WERI-Rb-1 (cell line): Measurements from ENCODE around the gene MCM7.

Experiments used
- DNase-seq: peaks from one replicate; pipeline ENCODE4 v3.0.0-alpha.2; 2020
- H3K27ac ChIP-seq: fragments of 250-450 bp; sonication (Bioruptor Pico); 2 replicates; pipeline ENCODE4 v1.5.1; 2020; ENCODE audit warnings: mild to moderate bottlenecking, moderate library complexity
- H3K27me3 ChIP-seq: fragments of 250-450 bp; sonication (Bioruptor Pico); 2 replicates; pipeline ENCODE4 v1.5.1; 2021; ENCODE audit warnings: mild to moderate bottlenecking, low read depth, moderate library complexity; ENCODE audit not compliant: insufficient read depth, severe bottlenecking
- H3K36me3 ChIP-seq: fragments of 250-450 bp; sonication (Bioruptor Pico); 2 replicates; pipeline ENCODE4 v1.5.1; 2020; ENCODE audit warnings: mild to moderate bottlenecking, moderate library complexity
- H3K4me3 ChIP-seq: 2 replicates; pipeline ENCODE4 v1.5.1; 2011; ENCODE audit warnings: low read depth, mild to moderate bottlenecking, control low read depth, low read length
- H3K9me3 ChIP-seq: fragments of 250-450 bp; sonication (Bioruptor Pico); 2 replicates; pipeline ENCODE4 v1.5.1; 2021; ENCODE audit warnings: mild to moderate bottlenecking, moderate library complexity; ENCODE audit not compliant: severe bottlenecking
- TF ChIP-seq, protein P1 (sequence below): IDR thresholded peaks from 2 replicates; pipeline ENCODE4 v1.5.1; 2011; ENCODE audit warnings: low read depth, mild to moderate bottlenecking, control low read depth, inconsistent platforms, low read length

Gene MCM7

GRCh38 chr7:100088621-100089457 lies 12.4 kb downstream of the MCM7 start, which contains the start of gene COPS6:
Gene COPS6, plus strand, starts transcription at chr7:100088969. Its CDS starts 22 bp downstream, at chr7:100088991.
- H3K4me3 ChIP-seq = peak within 1 kb of the TSS; percentile 93
- peak; percentile 83 for DNase-seq
- no peaks in the 10 kb centered on the region for H3K9me3 ChIP-seq
- H3K36me3 ChIP-seq = peaks cover 48% of the 10 kb centered on the region
- H3K27me3 ChIP-seq = no peaks in the 10 kb centered on the region
- H3K27ac ChIP-seq = peak within 1 kb of the TSS; percentile 95
- TF ChIP-seq, protein P1, sequence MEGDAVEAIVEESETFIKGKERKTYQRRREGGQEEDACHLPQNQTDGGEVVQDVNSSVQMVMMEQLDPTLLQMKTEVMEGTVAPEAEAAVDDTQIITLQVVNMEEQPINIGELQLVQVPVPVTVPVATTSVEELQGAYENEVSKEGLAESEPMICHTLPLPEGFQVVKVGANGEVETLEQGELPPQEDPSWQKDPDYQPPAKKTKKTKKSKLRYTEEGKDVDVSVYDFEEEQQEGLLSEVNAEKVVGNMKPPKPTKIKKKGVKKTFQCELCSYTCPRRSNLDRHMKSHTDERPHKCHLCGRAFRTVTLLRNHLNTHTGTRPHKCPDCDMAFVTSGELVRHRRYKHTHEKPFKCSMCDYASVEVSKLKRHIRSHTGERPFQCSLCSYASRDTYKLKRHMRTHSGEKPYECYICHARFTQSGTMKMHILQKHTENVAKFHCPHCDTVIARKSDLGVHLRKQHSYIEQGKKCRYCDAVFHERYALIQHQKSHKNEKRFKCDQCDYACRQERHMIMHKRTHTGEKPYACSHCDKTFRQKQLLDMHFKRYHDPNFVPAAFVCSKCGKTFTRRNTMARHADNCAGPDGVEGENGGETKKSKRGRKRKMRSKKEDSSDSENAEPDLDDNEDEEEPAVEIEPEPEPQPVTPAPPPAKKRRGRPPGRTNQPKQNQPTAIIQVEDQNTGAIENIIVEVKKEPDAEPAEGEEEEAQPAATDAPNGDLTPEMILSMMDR = no peak

DNA sequence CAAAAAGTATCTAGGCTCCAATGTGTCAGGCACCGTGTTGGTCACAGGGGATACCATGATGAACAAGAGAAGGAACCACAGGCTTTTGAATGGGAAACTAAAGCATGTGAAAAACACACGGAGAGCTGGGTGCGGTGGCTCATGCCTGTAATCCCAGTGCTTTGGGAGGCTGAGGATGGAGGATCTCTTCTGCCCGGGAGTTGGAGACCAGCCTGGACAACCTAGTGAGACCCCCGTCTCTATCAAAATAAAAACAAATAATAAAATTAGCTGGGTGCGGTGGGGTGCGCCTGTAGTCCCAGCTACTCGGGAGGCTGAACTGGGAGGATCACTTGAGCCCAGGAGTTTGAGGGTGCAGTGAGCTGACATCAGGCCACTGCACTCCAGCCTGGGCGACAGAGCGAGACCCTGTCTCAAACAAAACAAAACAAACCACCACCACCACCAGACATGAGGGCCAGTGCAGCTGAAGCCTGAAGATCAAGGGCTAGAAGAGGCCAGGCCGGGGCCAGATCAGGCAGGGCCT lies 13.0 kb downstream of the MCM7 start:
- no peak for DNase-seq
- Histone ChIP-seq H3K27ac (peak overlapping the region; percentile 95), H3K4me3 (peak overlapping the region; percentile 93), H3K27me3 (no peaks in the 10 kb centered on the region), H3K36me3 (peaks cover 41% of the 10 kb centered on the region), H3K9me3 (no peaks in the 10 kb centered on the region)
- TF ChIP-seq, protein P1 = no peak

DNA sequence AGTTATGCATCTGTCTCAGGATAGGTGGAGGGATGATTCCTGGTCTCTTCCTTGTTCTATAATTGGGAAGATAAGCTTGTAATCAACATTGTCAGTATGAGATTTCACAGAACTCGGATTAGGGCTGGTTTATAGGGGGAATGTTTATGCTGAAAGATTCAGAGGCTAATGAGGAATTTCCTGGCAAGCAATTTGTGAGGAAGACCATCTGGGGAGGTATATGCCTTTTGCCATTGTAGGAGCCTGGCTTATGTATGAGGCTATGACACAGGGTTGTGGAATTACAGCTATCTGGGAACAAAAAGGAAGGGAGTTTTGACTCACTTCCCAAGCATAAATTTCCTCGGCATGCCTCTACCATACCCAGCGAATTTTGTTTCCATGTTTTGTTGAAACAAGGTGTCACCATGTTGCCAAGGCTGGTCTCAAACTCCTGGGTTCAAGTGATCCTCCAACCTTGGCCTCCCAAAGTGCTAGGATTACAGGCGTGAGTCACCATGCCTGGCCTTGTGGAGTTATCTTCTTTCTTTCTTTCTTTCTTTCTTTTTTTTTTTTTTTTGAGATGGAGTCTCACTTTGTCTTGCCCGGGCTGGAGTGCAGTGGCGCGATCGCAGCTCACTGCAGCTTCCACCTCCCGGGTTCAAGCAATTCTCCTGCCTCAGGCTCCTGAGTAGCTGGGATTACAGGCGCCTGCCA lies 14.0 kb downstream of the MCM7 start:
- no peaks in the 10 kb centered on the region for H3K9me3 ChIP-seq
- H3K27ac ChIP-seq = no peak overlapping the region
- TF ChIP-seq, protein P1 = no peak
- H3K27me3 ChIP-seq = no peaks in the 10 kb centered on the region
- peaks cover 32% of the 10 kb centered on the region for H3K36me3 ChIP-seq
- no peak for DNase-seq
- no peak overlapping the region for H3K4me3 ChIP-seq

- TF ChIP-seq, protein P1 = no peak
- no peaks in the 10 kb centered on the region for H3K27me3 ChIP-seq
- H3K36me3 ChIP-seq = peaks cover 19% of the 10 kb centered on the region
- H3K4me3 ChIP-seq = no peak overlapping the region
- no peak overlapping the region for H3K27ac ChIP-seq
- H3K9me3 ChIP-seq = no peaks in the 10 kb centered on the region
- DNase-seq = no peak
Measured at GRCh38 chr7:100085515-100085914, 15.7 kb downstream of the MCM7 start.

GRCh38 chr7:100082978-100083377 lies 18.2 kb downstream of the MCM7 start:
- H3K27ac ChIP-seq = no peak overlapping the region
- H3K27me3 ChIP-seq = no peaks in the 10 kb centered on the region
- H3K4me3 ChIP-seq = no peak overlapping the region
- peaks cover 26% of the 10 kb centered on the region for H3K36me3 ChIP-seq
- TF ChIP-seq, protein P1 = no peak
- H3K9me3 ChIP-seq = no peaks in the 10 kb centered on the region
- no peak for DNase-seq
